NT2/D1 (cell line): Measurements from ENCODE around the gene METTL25.

Source experiments
- DNase-seq: peaks from one replicate; pipeline ENCODE4 v3.0.0-alpha.2; 2011; ENCODE audit warnings: low read depth, low spot score
- H3K27me3 ChIP-seq: 2 replicates; pipeline ENCODE4 v1.6.0; 2011; ENCODE audit warnings: mild to moderate bottlenecking; ENCODE audit not compliant: insufficient read length, insufficient read depth
- H3K36me3 ChIP-seq: 2 replicates; pipeline ENCODE4 v1.6.1; 2011; ENCODE audit warnings: mild to moderate bottlenecking, low read length, mixed read lengths; ENCODE audit not compliant: insufficient read depth, insufficient read length
- H3K4me1 ChIP-seq: 2 replicates; pipeline ENCODE4 v1.5.1; 2011; ENCODE audit not compliant: insufficient read depth, insufficient read length
- H3K4me3 ChIP-seq: 2 replicates; pipeline ENCODE4 v1.5.1; 2011; ENCODE audit warnings: low read depth; ENCODE audit not compliant: insufficient read length
- H3K9ac ChIP-seq: 2 replicates; pipeline ENCODE4 v1.6.0; 2011; ENCODE audit warnings: low read depth; ENCODE audit not compliant: insufficient read length
- H3K9me3 ChIP-seq: 2 replicates; pipeline ENCODE4 v1.5.1; 2011; ENCODE audit warnings: mild to moderate bottlenecking, low read length; ENCODE audit not compliant: insufficient read depth
- SUZ12 ChIP-seq: IDR thresholded peaks from 2 replicates; pipeline ENCODE4 v1.6.1; 2011; ENCODE audit not compliant: insufficient read length, insufficient read depth; ENCODE audit errors: extremely low read depth
- YY1 ChIP-seq: IDR thresholded peaks from 2 replicates; pipeline ENCODE4 v1.6.1; 2011; ENCODE audit not compliant: insufficient read length, insufficient read depth
- ZNF274 ChIP-seq: IDR thresholded peaks from 2 replicates; pipeline ENCODE4 v1.6.1; 2011; ENCODE audit warnings: mild to moderate bottlenecking, low read depth, low read length

METTL25 gene

GRCh38 chr12:82407481-82407880 is 49.2 kb downstream of the METTL25 start:
- Histone ChIP-seq H3K9me3 (no peaks in the 10 kb centered on the region), H3K27me3 (no peaks in the 10 kb centered on the region), H3K36me3 (peaks cover 3% of the 10 kb centered on the region), H3K9ac (no peak overlapping the region), H3K4me1 (no peaks in the 10 kb centered on the region), H3K4me3 (no peak overlapping the region)
- TF ChIP-seq ZNF274 (no peak), SUZ12 (no peak), YY1 (no peak)
- no peak for DNase-seq

GRCh38 chr12:82408844-82409243 is 50.5 kb downstream of the METTL25 start:
- Histone ChIP-seq H3K4me3 (no peak overlapping the region), H3K9me3 (no peaks in the 10 kb centered on the region), H3K36me3 (peaks cover 3% of the 10 kb centered on the region), H3K9ac (no peak overlapping the region), H3K27me3 (no peaks in the 10 kb centered on the region), H3K4me1 (no peaks in the 10 kb centered on the region)
- TF ChIP-seq ZNF274 (no peak), YY1 (no peak), SUZ12 (no peak)
- DNase-seq = no peak

GRCh38 chr12:82411546-82412230 is 53.4 kb downstream of the METTL25 start:
- no peak for DNase-seq
- Histone ChIP-seq H3K9ac (no peak overlapping the region), H3K36me3 (peaks cover 3% of the 10 kb centered on the region), H3K9me3 (no peaks in the 10 kb centered on the region), H3K4me1 (no peaks in the 10 kb centered on the region), H3K4me3 (no peak overlapping the region), H3K27me3 (no peaks in the 10 kb centered on the region)
- no peak for TF ChIP-seq YY1
- TF ChIP-seq ZNF274 = no peak
- TF ChIP-seq SUZ12 = no peak

- no peak for DNase-seq
- Histone ChIP-seq H3K36me3 (peaks cover 3% of the 10 kb centered on the region), H3K4me3 (no peak overlapping the region), H3K9me3 (no peaks in the 10 kb centered on the region), H3K4me1 (no peaks in the 10 kb centered on the region), H3K9ac (no peak overlapping the region), H3K27me3 (no peaks in the 10 kb centered on the region)
- TF ChIP-seq YY1 (no peak), ZNF274 (no peak), SUZ12 (no peak)
Measured at GRCh38 chr12:82412246-82412645, 53.9 kb downstream of the METTL25 start.

GRCh38 chr12:82414044-82414443 is 55.7 kb downstream of the METTL25 start:
- Histone ChIP-seq H3K4me1 (no peaks in the 10 kb centered on the region), H3K36me3 (no peaks in the 10 kb centered on the region), H3K27me3 (no peaks in the 10 kb centered on the region), H3K9me3 (no peaks in the 10 kb centered on the region), H3K9ac (no peak overlapping the region), H3K4me3 (no peak overlapping the region)
- DNase-seq = no peak
- TF ChIP-seq YY1 (no peak), SUZ12 (no peak), ZNF274 (no peak)

- no peaks in the 10 kb centered on the region for H3K36me3 ChIP-seq
- no peak for TF ChIP-seq YY1
- TF ChIP-seq SUZ12 = no peak
- no peak for TF ChIP-seq ZNF274
- no peaks in the 10 kb centered on the region for H3K27me3 ChIP-seq
- DNase-seq = no peak
- no peak overlapping the region for H3K9ac ChIP-seq
- no peaks in the 10 kb centered on the region for H3K4me1 ChIP-seq
- H3K4me3 ChIP-seq = no peak overlapping the region
- H3K9me3 ChIP-seq = no peaks in the 10 kb centered on the region
Measured at GRCh38 chr12:82414926-82415325, 56.6 kb downstream of the METTL25 start.

- H3K9ac ChIP-seq = no peak overlapping the region
- H3K4me3 ChIP-seq = no peak overlapping the region
- H3K9me3 ChIP-seq = no peaks in the 10 kb centered on the region
- no peak for TF ChIP-seq YY1
- no peak for DNase-seq
- H3K4me1 ChIP-seq = no peaks in the 10 kb centered on the region
- no peaks in the 10 kb centered on the region for H3K36me3 ChIP-seq
- H3K27me3 ChIP-seq = no peaks in the 10 kb centered on the region
Measured at GRCh38 chr12:82415402-82415801, 57.1 kb downstream of the METTL25 start.

- Histone ChIP-seq H3K27me3 (no peaks in the 10 kb centered on the region), H3K4me1 (no peaks in the 10 kb centered on the region), H3K9me3 (no peaks in the 10 kb centered on the region), H3K4me3 (no peak overlapping the region), H3K9ac (no peak overlapping the region), H3K36me3 (no peaks in the 10 kb centered on the region)
- TF ChIP-seq SUZ12 = no peak
- no peak for TF ChIP-seq ZNF274
- TF ChIP-seq YY1 = no peak
- no peak for DNase-seq
Measured at GRCh38 chr12:82425241-82425640, 66.9 kb downstream of the METTL25 start.
